ENCODE data around the gene LRP1B.

Gene LRP1B

GRCh38 chr2:141591787-141592186 lies 539.0 kb downstream of the LRP1B start:
- H3F3A ChIP-seq (ENCODE audit: control insufficient read depth, insufficient read depth): no peaks in the 10 kb centered on the region
- TF ChIP-seq EZH2phosphoT487 (IDR thresholded peaks at IDR 0.05; ENCODE audit: borderline replicate concordance, low read length): no peak
- TF ChIP-seq CTCF (IDR thresholded peaks at IDR 0.05; ENCODE audit: low read depth, low read length, poor library complexity, severe bottlenecking): no peak
- H3K27ac ChIP-seq (ENCODE audit: low read depth, low read length): no peak overlapping the region
- no peak overlapping the region for H3K4me3 ChIP-seq (ENCODE audit: low read length)
- H3K4me1 ChIP-seq (ENCODE audit: control insufficient read depth, low read length): no peaks in the 10 kb centered on the region
- H3K36me3 ChIP-seq (ENCODE audit: control insufficient read depth, low read length): no peaks in the 10 kb centered on the region
- H3K9me2 ChIP-seq (replicated peaks; ENCODE audit: control insufficient read depth, low read length): no peaks in the 10 kb centered on the region
- H4K20me1 ChIP-seq (ENCODE audit: control insufficient read depth, insufficient read depth, low read depth, low read length): no peaks in the 10 kb centered on the region
- H3K27me3 ChIP-seq (ENCODE audit: control insufficient read depth, low read length): no peaks in the 10 kb centered on the region
- H3K79me2 ChIP-seq (ENCODE audit: control insufficient read depth, low read length): no peaks in the 10 kb centered on the region
- H3K4me2 ChIP-seq (ENCODE audit: low read length): no peak overlapping the region
- H3K9me3 ChIP-seq (ENCODE audit: control insufficient read depth, insufficient read depth, low read length): no peaks in the 10 kb centered on the region

- no peaks in the 10 kb centered on the region for H3K4me1 ChIP-seq (ENCODE audit: control insufficient read depth, low read length)
- no peaks in the 10 kb centered on the region for H3K9me3 ChIP-seq (ENCODE audit: control insufficient read depth, insufficient read depth, low read length)
Measured at GRCh38 chr2:141590620-141591019, 540.2 kb downstream of the LRP1B start.

GRCh38 chr2:141589314-141589713 lies 541.5 kb downstream of the LRP1B start:
- H3F3A ChIP-seq (ENCODE audit: control insufficient read depth, insufficient read depth): no peaks in the 10 kb centered on the region
- H3K9me3 ChIP-seq (ENCODE audit: control insufficient read depth, insufficient read depth, low read length): no peaks in the 10 kb centered on the region
- H4K20me1 ChIP-seq (ENCODE audit: control insufficient read depth, insufficient read depth, low read depth, low read length): no peaks in the 10 kb centered on the region
- H3K27ac ChIP-seq (ENCODE audit: low read depth, low read length): no peak overlapping the region
- H3K4me3 ChIP-seq (ENCODE audit: low read length): no peak overlapping the region
- no peak overlapping the region for H3K4me2 ChIP-seq (ENCODE audit: low read length)
- no peaks in the 10 kb centered on the region for H3K36me3 ChIP-seq (ENCODE audit: control insufficient read depth, low read length)
- H3K4me1 ChIP-seq (ENCODE audit: control insufficient read depth, low read length): no peaks in the 10 kb centered on the region
- H3K9me2 ChIP-seq (replicated peaks; ENCODE audit: control insufficient read depth, low read length): no peaks in the 10 kb centered on the region
- no peaks in the 10 kb centered on the region for H3K79me2 ChIP-seq (ENCODE audit: control insufficient read depth, low read length)
- H3K27me3 ChIP-seq (ENCODE audit: control insufficient read depth, low read length): no peaks in the 10 kb centered on the region
- no peak for TF ChIP-seq EZH2phosphoT487 (IDR thresholded peaks at IDR 0.05; ENCODE audit: borderline replicate concordance, low read length)
- TF ChIP-seq CTCF (IDR thresholded peaks at IDR 0.05; ENCODE audit: low read depth, low read length, poor library complexity, severe bottlenecking): no peak

More at GRCh38 chr2:141590620-141591019, 540.2 kb downstream of the LRP1B start:
- no peaks in the 10 kb centered on the region for H3F3A ChIP-seq (ENCODE audit: control insufficient read depth, insufficient read depth)
- no peak overlapping the region for H3K27ac ChIP-seq (ENCODE audit: low read depth, low read length)
- no peaks in the 10 kb centered on the region for H3K9me2 ChIP-seq (replicated peaks; ENCODE audit: control insufficient read depth, low read length)
- H3K4me3 ChIP-seq (ENCODE audit: low read length): no peak overlapping the region
- H3K4me2 ChIP-seq (ENCODE audit: low read length): no peak overlapping the region
- no peak for TF ChIP-seq CTCF (IDR thresholded peaks at IDR 0.05; ENCODE audit: low read depth, low read length, poor library complexity, severe bottlenecking)
- TF ChIP-seq EZH2phosphoT487 (IDR thresholded peaks at IDR 0.05; ENCODE audit: borderline replicate concordance, low read length): no peak
- no peaks in the 10 kb centered on the region for H3K36me3 ChIP-seq (ENCODE audit: control insufficient read depth, low read length)
- H3K27me3 ChIP-seq (ENCODE audit: control insufficient read depth, low read length): no peaks in the 10 kb centered on the region
- no peaks in the 10 kb centered on the region for H3K79me2 ChIP-seq (ENCODE audit: control insufficient read depth, low read length)
- no peaks in the 10 kb centered on the region for H4K20me1 ChIP-seq (ENCODE audit: control insufficient read depth, insufficient read depth, low read depth, low read length)

GRCh38 chr2:141586985-141587384 lies 543.8 kb downstream of the LRP1B start:
- no peak overlapping the region for H3K27ac ChIP-seq (ENCODE audit: low read depth, low read length)
- no peaks in the 10 kb centered on the region for H3K4me1 ChIP-seq (ENCODE audit: control insufficient read depth, low read length)
- no peaks in the 10 kb centered on the region for H3K79me2 ChIP-seq (ENCODE audit: control insufficient read depth, low read length)
- no peak for TF ChIP-seq CTCF (IDR thresholded peaks at IDR 0.05; ENCODE audit: low read depth, low read length, poor library complexity, severe bottlenecking)
- TF ChIP-seq EZH2phosphoT487 (IDR thresholded peaks at IDR 0.05; ENCODE audit: borderline replicate concordance, low read length): no peak
- no peak overlapping the region for H3K4me2 ChIP-seq (ENCODE audit: low read length)
- no peaks in the 10 kb centered on the region for H3K9me2 ChIP-seq (replicated peaks; ENCODE audit: control insufficient read depth, low read length)
- no peaks in the 10 kb centered on the region for H3K36me3 ChIP-seq (ENCODE audit: control insufficient read depth, low read length)
- H3F3A ChIP-seq (ENCODE audit: control insufficient read depth, insufficient read depth): no peaks in the 10 kb centered on the region
- no peaks in the 10 kb centered on the region for H3K9me3 ChIP-seq (ENCODE audit: control insufficient read depth, insufficient read depth, low read length)
- H4K20me1 ChIP-seq (ENCODE audit: control insufficient read depth, insufficient read depth, low read depth, low read length): no peaks in the 10 kb centered on the region
- no peak overlapping the region for H3K4me3 ChIP-seq (ENCODE audit: low read length)
- no peaks in the 10 kb centered on the region for H3K27me3 ChIP-seq (ENCODE audit: control insufficient read depth, low read length)
